ENCODE measurements around the gene HGD. TPM values are rescaled to one million over a fixed set of nuclear protein-coding genes. Genes with fewer than 3 reads are reported as not detected.

The HGD gene
- total RNA-seq, 2 experiments from 2014 or later: 0.10 to 0.55 TPM

DNA sequence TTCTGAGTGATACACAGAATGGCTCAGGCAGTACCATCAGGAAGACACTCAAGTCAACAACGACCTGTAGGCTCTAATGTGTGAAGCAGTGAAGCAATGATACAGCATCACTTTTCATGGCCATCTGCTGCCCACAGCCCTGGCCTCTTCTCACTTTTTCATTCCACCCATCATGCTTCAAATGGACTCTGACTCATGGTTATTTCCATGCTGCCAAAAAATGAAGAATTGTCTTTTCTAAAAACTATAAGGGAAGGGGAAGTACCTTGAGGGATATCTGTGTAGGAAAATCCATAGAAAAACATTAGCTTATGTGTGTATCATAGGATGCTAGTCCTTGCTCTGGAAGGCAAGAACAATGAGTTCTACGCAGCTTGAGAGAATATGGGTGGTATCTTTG, 11.5 kb downstream of the HGD start:
- no peak for DNase-seq
- H3K36me3 Mint-ChIP-seq (ENCODE audit: low read depth): no peaks in the 10 kb centered on the region
- ChIA-PET POLR2A (no interaction called here), CTCF (no interaction called here)
- H3K27me3 Mint-ChIP-seq: peaks cover 2% of the 10 kb centered on the region
- no peaks in the 10 kb centered on the region for H3K4me1 Mint-ChIP-seq
- no peak overlapping the region for H3K4me3 Mint-ChIP-seq
- no peak overlapping the region for H3K27ac Mint-ChIP-seq
- H3K9me3 Mint-ChIP-seq: no peaks in the 10 kb centered on the region

DNA sequence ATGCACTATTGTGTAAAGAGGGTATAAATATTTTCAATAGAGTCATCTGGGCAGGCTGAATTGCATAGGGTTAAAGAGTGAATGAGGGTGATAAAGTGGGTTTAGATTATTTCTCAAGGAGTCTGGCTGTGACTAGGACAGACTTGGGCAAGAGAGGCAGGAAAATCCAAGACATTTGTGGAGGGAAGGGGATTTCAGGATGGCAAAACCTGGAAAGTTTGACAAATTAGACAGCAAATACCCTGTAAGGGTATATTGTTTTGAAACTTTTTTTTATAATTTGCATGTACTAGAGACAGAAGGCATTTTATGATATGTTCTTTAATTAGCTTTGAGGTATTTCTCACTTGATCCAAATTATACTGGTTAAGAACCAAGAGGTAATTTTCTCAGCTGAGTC, 17.1 kb downstream of the HGD start:
- Mint-ChIP-seq H3K36me3 (ENCODE audit: low read depth) (no peaks in the 10 kb centered on the region), H3K27me3 (peaks cover 4% of the 10 kb centered on the region), H3K9me3 (peaks cover 3% of the 10 kb centered on the region), H3K4me1 (no peaks in the 10 kb centered on the region), H3K4me3 (no peak overlapping the region), H3K27ac (no peak overlapping the region)
- ChIA-PET POLR2A (no interaction called here), CTCF (no interaction called here)
- no peak for DNase-seq

DNA sequence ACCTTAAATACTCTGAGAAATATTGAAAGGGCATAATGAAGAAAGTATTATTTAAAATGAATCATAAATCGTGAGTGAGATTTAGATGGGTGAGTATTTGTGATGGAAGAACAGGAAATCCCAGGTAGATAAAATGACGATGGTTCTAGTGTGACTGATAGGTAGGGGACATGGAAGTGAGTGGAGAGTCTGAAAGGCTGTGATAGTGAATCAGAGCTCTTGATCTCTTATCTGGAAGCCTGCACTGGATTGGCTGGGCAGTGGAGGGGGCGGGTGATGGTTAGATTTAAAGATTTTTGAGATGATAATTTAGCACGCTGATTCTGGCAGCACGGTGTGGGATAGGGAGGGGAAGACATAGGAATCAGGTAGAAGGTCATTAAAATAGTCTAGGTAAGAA, 20.1 kb downstream of the HGD start:
- H3K27me3 Mint-ChIP-seq: peaks cover 4% of the 10 kb centered on the region
- ChIA-PET POLR2A (interaction anchor here (0.7 kb wide), 1 partner anchor 473 kb away, joined by 3 read pairs; no protein-coding TSS in a partner anchor), CTCF (no interaction called here)
- DNase-seq: no peak
- H3K27ac Mint-ChIP-seq: no peak overlapping the region
- no peak overlapping the region for H3K4me3 Mint-ChIP-seq
- H3K4me1 Mint-ChIP-seq: no peaks in the 10 kb centered on the region
- H3K36me3 Mint-ChIP-seq (ENCODE audit: low read depth): no peaks in the 10 kb centered on the region
- H3K9me3 Mint-ChIP-seq: peaks cover 3% of the 10 kb centered on the region

DNA sequence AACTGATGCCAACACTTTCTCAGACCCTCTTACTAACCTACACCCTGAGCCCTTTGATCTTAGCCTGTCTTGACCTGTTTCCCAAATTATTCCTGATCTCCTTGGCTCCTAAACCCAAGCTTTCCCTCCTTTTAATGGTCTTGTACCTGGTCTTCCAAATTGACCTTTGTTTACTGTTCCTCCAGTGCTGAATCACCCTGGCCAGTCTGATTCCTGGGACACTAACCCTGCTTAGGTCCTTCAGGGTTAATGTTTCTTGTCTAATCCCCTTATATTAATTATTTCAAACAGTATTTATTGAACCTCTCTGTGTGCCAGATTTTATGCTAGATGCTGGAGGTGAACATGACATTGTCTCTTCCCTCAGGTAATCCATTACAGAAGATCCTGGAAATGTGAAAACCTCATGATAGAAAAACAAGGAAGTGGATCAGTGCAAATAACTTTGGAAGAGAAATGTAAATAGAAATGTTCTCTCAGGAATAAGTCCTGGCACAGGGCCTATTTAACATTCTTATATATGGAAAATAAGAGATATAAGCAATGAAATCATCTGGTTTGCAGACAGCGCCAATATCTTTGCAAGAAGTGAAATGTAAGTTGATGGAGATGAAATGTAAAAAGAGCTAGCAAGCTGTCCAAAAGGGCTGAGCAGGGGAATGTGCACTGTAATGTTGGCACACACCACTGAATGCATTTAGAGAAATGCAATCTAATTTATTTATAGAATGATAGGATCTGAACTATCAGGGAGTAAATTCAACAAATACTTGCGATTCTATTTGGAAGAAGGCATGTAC, 20.7 kb downstream of the HGD start:
- peaks cover 3% of the 10 kb centered on the region for H3K9me3 Mint-ChIP-seq
- POLR2A ChIA-PET: no interaction called here
- DNase-seq: no peak
- CTCF ChIA-PET: no interaction called here
- no peaks in the 10 kb centered on the region for H3K36me3 Mint-ChIP-seq (ENCODE audit: low read depth)
- peaks cover 4% of the 10 kb centered on the region for H3K27me3 Mint-ChIP-seq
- no peak overlapping the region for H3K4me3 Mint-ChIP-seq
- no peak overlapping the region for H3K27ac Mint-ChIP-seq
- H3K4me1 Mint-ChIP-seq: no peaks in the 10 kb centered on the region

DNA sequence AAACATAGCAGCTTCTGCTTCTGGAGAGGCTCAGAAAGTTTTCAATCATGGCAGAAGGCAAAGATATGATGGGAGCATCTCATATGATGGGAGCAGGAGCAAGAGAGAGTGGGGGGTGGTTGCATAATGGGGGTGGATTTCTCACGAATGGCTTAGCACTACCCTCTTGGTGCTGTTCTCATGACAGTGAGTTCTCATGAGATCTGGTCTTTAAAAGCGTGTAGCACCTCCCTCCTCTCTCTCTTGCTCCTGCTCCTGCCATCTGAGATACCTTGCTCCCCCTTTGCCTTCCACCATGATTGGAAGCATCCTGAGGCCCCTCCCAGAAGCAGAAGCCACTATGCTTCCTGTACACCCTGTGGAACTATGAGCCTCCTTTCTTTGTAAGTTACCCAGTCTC, 22.2 kb downstream of the HGD start:
- peaks cover 3% of the 10 kb centered on the region for H3K9me3 Mint-ChIP-seq
- POLR2A ChIA-PET: no interaction called here
- H3K27ac Mint-ChIP-seq: no peak overlapping the region
- H3K27me3 Mint-ChIP-seq: peaks cover 2% of the 10 kb centered on the region
- H3K4me3 Mint-ChIP-seq: no peak overlapping the region
- no peaks in the 10 kb centered on the region for H3K36me3 Mint-ChIP-seq (ENCODE audit: low read depth)
- CTCF ChIA-PET: no interaction called here
- DNase-seq: no peak
- no peaks in the 10 kb centered on the region for H3K4me1 Mint-ChIP-seq

DNA sequence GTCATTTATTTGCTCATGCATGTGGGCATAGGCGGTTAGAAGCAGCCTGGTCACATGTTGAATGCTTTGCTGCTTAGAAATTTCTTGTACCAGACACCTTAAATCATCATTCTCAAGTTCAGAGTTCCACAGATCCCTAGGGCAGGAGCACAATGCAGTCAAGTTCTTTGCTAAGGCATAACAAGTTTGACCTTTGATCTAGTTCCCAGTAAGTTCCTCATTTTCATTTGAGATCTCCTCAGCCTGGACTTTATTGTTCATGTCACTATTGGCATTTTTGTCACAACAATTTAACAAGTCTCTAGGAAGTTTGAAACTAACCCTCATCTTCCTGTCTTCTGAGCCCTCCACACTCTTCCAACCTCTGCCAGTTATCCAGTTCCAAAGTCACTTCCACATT, 22.8 kb downstream of the HGD start:
- Mint-ChIP-seq H3K36me3 (ENCODE audit: low read depth) (no peaks in the 10 kb centered on the region), H3K9me3 (peaks cover 3% of the 10 kb centered on the region), H3K27me3 (peaks cover 2% of the 10 kb centered on the region), H3K4me1 (no peaks in the 10 kb centered on the region), H3K27ac (no peak overlapping the region), H3K4me3 (no peak overlapping the region)
- POLR2A ChIA-PET: no interaction called here
- DNase-seq: no peak
- CTCF ChIA-PET: no interaction called here

DNA sequence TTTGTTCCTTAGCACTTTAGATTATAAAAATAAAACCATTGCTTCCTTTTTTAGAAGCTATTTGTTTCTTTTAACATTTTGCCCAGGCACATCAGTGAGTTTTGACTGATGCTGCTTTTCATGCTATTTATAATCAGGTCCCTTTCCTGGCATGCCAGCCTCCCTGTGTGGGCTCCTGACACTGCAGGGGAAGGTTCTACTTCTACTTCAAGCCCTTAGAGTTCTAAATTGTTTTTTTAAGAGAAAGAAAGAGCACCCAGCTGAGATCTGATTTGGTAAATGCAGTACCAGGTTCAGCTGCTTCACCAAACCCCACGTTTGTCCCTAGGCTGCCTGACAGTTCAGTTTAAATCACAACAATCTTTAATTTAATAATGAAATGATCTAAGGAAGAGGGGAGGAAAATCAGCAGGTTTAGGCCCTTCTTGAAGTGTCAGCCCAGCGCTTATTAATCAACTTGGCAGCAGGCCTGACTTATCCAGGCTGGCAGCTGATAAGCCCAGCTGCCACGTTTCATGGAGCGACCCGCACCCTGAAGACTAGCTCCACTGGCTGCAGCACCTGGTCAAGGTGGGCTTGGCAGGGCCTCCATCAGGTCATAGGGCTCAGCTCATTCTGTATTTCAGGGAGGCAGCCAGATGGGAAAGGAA, 29.0 kb downstream of the HGD start:
- Mint-ChIP-seq H3K4me3 (no peak overlapping the region), H3K36me3 (ENCODE audit: low read depth) (no peaks in the 10 kb centered on the region), H3K27ac (no peak overlapping the region), H3K27me3 (no peaks in the 10 kb centered on the region), H3K4me1 (no peaks in the 10 kb centered on the region), H3K9me3 (no peaks in the 10 kb centered on the region)
- POLR2A ChIA-PET: no interaction called here
- CTCF ChIA-PET: no interaction called here
- DNase-seq: no peak

DNA sequence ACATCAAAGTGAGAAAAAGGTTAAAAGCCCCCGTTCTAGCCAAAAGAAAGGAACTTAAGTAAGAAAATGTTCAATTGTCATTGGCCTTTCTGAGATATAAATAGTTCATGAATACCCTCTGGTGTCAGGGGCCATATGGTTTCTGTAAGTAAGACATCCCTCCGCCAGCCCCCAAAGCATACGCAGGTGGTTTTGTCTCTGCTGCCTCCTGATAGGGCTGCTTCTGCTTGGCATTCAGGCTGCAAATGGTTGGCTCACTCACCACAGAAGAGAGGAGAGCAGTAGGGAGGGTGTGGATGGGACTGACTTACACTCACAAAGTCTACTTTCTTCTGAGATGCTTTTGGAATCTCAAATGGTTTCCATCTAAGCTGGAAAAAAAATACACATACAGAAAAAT, 29.8 kb downstream of the HGD start:
- POLR2A ChIA-PET: no interaction called here
- CTCF ChIA-PET: no interaction called here
- H3K4me1 Mint-ChIP-seq: no peaks in the 10 kb centered on the region
- no peak overlapping the region for H3K4me3 Mint-ChIP-seq
- H3K36me3 Mint-ChIP-seq (ENCODE audit: low read depth): no peaks in the 10 kb centered on the region
- DNase-seq: no peak
- H3K9me3 Mint-ChIP-seq: no peaks in the 10 kb centered on the region
- no peaks in the 10 kb centered on the region for H3K27me3 Mint-ChIP-seq
- H3K27ac Mint-ChIP-seq: no peak overlapping the region

DNA sequence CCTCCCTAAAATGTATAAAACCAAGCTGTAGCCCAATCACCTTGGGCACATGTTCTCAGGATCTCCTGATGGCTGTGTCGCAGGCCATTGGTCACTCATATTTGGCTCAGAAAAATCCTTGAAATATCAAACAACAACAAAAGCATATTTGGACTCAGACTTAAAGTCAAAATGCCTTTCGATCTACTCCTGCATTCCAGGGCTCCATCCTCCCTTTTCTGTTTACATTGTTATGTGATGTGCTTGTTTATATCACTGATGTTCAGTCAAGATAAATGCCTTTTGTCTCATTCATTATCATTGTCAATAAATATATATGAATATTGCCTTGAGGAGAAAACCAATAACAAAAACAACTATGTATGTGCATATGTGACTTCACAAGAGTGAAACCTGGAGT, 31.7 kb downstream of the HGD start:
- no peak overlapping the region for H3K4me3 Mint-ChIP-seq
- no peak for DNase-seq
- no peak overlapping the region for H3K27ac Mint-ChIP-seq
- H3K27me3 Mint-ChIP-seq: no peaks in the 10 kb centered on the region
- no peaks in the 10 kb centered on the region for H3K9me3 Mint-ChIP-seq
- H3K36me3 Mint-ChIP-seq (ENCODE audit: low read depth): no peaks in the 10 kb centered on the region
- POLR2A ChIA-PET: no interaction called here
- no peaks in the 10 kb centered on the region for H3K4me1 Mint-ChIP-seq
- CTCF ChIA-PET: no interaction called here

DNA sequence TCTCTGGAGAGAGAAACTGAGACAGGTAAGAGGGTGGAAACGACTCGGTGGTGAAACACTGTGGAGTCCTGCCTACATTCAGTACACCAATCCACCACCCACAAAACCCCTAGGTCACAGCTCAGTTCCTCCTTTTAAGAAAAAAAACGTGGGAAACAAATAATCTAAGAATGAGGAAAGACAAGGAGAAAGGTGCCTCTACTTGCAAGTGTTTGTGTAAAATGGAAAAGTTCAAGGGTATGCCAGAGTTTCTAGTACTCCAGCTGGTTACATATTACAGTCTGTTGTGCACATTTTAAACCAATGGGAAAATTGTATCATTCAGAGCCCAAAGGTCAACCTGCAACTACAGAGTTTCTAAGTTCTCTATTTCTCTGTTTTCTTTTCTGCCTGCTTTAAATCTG, 32.2 kb downstream of the HGD start:
- no peak for DNase-seq
- no peaks in the 10 kb centered on the region for H3K36me3 Mint-ChIP-seq (ENCODE audit: low read depth)
- no peaks in the 10 kb centered on the region for H3K27me3 Mint-ChIP-seq
- ChIA-PET POLR2A (no interaction called here), CTCF (no interaction called here)
- H3K9me3 Mint-ChIP-seq: no peaks in the 10 kb centered on the region
- no peaks in the 10 kb centered on the region for H3K4me1 Mint-ChIP-seq
- no peak overlapping the region for H3K27ac Mint-ChIP-seq
- H3K4me3 Mint-ChIP-seq: no peak overlapping the region

DNA sequence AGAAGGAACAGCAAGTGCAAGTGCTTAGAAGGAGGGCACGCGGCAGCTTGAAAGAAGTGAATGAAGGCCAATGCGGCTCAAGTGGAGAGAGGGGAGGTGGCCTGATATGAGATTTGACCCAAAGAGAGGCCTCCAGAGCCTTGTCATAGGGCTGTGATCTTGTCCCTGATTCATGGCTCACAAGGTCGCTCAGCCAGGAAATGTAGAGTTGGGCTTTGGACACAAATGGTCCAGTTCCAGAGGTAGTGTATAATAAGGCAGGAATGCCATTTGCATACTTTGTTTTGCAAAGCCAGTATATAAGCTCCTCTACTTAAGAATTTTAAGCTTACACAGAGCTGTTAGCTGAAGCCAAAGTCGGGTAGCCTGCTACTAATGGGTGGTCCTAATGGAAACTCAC, 33.7 kb downstream of the HGD start:
- H3K4me1 Mint-ChIP-seq: no peaks in the 10 kb centered on the region
- H3K27me3 Mint-ChIP-seq: peaks cover 3% of the 10 kb centered on the region
- no peaks in the 10 kb centered on the region for H3K36me3 Mint-ChIP-seq (ENCODE audit: low read depth)
- DNase-seq: no peak
- no peaks in the 10 kb centered on the region for H3K9me3 Mint-ChIP-seq
- no peak overlapping the region for H3K27ac Mint-ChIP-seq
- no peak overlapping the region for H3K4me3 Mint-ChIP-seq
- ChIA-PET CTCF (interaction anchor here (0.6 kb wide), 1 partner anchor 233 kb away, joined by 3 read pairs; no protein-coding TSS in a partner anchor), POLR2A (no interaction called here)

DNA sequence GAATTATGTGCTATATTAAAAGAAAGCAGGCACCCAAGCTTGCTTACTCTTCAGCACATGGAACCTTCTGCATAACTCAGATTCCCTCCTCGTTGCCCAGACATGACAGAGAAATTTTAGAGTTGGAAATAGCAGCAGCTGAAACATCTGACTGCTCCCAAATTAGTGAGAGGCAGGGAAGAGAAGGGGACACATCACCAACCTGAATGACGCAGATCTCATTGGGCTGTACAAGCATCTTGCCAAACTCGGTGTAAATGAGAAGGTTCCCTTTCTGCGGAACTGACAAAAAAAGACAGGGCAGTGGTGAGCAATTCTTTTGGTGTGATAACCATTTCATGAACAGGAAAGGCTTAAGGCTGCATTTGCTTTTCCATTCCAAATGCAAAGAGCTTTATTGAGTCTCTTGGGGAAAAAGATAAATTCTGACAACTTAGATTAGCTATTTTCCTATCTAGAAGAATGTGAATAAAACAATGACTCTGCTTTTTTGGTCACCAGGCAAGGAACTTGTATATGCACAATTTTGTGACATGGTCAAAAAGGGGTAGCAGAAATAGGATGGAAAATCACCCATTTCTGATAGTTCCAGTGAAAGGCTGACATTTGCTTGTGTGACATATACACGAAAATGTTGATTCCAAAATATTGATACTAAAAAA, 35.1 kb downstream of the HGD start:
- Mint-ChIP-seq H3K4me1 (no peaks in the 10 kb centered on the region), H3K27me3 (peaks cover 3% of the 10 kb centered on the region), H3K4me3 (no peak overlapping the region), H3K36me3 (ENCODE audit: low read depth) (no peaks in the 10 kb centered on the region), H3K9me3 (no peaks in the 10 kb centered on the region), H3K27ac (no peak overlapping the region)
- ChIA-PET CTCF (no interaction called here), POLR2A (no interaction called here)
- DNase-seq: no peak

DNA sequence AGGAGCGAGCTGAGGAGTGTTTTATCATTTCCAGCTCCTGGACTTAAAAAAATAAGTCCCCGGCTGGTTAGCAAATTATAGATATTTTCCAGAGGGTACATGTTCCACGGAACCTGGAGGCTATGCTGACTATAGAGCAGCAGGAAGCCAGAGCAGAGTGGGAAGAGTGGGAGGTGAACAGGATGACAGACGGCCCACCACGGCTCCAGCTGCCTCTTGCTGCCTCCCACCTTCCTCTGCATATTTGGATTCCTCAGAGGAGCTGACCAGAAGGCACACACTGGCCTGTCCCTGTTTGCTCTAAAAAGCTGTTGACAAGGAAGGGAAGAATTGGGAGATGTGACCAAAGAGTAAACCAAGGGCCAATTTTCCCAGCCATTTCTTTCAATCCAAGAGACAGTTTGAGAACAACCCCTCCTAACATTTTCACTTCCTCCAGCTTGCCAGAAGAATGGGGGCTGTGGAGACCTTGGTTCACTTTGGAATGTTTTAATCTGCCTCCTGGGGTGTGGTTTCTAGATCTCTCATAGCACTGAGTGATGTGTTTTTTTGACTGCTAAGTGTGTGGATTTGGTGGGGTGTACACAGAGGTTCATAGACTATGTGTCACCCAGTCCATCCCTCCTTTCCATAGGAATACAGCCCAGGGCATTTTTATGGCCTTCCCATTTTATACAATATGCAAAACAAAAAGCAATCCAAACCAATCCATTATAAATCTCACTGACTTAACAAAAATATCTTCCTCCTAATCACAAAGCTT, 36.8 kb downstream of the HGD start:
- H3K4me3 Mint-ChIP-seq: no peak overlapping the region
- H3K9me3 Mint-ChIP-seq: no peaks in the 10 kb centered on the region
- no peak for DNase-seq
- POLR2A ChIA-PET: no interaction called here
- no peaks in the 10 kb centered on the region for H3K36me3 Mint-ChIP-seq (ENCODE audit: low read depth)
- peaks cover 1% of the 10 kb centered on the region for H3K4me1 Mint-ChIP-seq
- H3K27ac Mint-ChIP-seq: no peak overlapping the region
- H3K27me3 Mint-ChIP-seq: peaks cover 3% of the 10 kb centered on the region
- CTCF ChIA-PET: no interaction called here
